Activated naive CD8-positive, alpha-beta T cell treated with anti-CD3 and anti-CD28 coated beads, Interleukin-2, amount 10 ng/mL, durations not matched to agents 7 days and 5 days (primary cell): ENCODE measurements around the gene BOD1. TPM values are rescaled to one million over a fixed set of nuclear protein-coding genes. Genes with fewer than 3 reads are reported as not detected.

Source experiments
- ATAC-seq: fragments of 150-1000 bp; cut with Tn5 transposase; one replicate; pipeline ENCODE4 v1.10.0; 2021; ENCODE audit warnings: low read depth, moderate library complexity
- POLR2A ChIA-PET: fragments of 350-600 bp; sonication (Branson Sonifier 250); formaldehyde crosslinking; loops from one replicate; lab custom pipeline; 2021; ENCODE audit warnings: antibody characterized with exemption; lab: Charles Lee
- DNase-seq: peaks from one replicate; pipeline ENCODE4 v3.0.0; 2021
- H3K27ac Mint-ChIP-seq: one replicate; pipeline ENCODE4 v1.8.0; 2022; ENCODE audit warnings: mild to moderate bottlenecking, mixed read lengths
- H3K27me3 Mint-ChIP-seq: one replicate; pipeline ENCODE4 v1.8.0; 2022; ENCODE audit warnings: mild to moderate bottlenecking, moderate library complexity, mixed read lengths
- H3K36me3 Mint-ChIP-seq: one replicate; pipeline ENCODE4 v1.8.0; 2021; ENCODE audit warnings: mild to moderate bottlenecking, mixed read lengths
- H3K4me1 Mint-ChIP-seq: one replicate; pipeline ENCODE4 v1.8.0; 2021; ENCODE audit warnings: mixed read lengths
- H3K4me3 Mint-ChIP-seq: one replicate; pipeline ENCODE4 v1.8.0; 2022; ENCODE audit warnings: mild to moderate bottlenecking, moderate library complexity, mixed read lengths
- H3K9me3 Mint-ChIP-seq: one replicate; pipeline ENCODE4 v1.8.0; 2021; ENCODE audit warnings: mixed read lengths
- total RNA-seq, 2 experiments: library from RNA; stranded (reverse); gene quantifications; one replicate each; pipeline ENCODE4 v1.2.3, GENCODE V29; 2021

The BOD1 gene
- total RNA-seq, 2 experiments from 2014 or later, result 21.5 to 23.1 TPM

DNA sequence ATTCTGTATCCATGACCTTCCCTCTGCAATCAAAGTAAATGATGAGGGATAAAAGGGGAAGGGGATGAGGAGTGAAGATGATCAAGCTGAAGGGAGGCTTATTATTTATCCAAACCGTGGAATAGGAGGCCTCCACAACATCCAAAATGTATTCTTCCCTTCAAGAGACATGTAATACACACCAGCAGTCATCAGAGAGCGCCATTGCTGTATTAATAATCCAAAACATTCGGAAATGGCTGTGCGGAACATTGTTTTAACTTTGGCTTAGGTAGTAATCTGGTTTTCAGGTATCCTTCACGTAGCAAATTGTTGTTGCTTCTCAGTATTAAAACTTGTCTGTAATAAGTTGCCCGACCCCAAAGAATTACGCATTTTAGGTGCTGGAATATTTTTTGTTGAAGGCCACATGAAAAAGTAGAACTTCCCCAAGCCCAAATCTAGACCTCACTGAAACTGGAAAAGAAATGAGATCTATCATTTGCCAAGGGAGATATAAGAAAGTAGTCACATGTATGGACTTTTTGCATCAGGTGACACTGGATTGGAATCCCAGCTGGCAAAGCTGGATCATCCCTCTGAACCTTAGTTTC lies 2.6 kb upstream of the BOD1 start:
- no peak overlapping the region for H3K27ac Mint-ChIP-seq

DNA sequence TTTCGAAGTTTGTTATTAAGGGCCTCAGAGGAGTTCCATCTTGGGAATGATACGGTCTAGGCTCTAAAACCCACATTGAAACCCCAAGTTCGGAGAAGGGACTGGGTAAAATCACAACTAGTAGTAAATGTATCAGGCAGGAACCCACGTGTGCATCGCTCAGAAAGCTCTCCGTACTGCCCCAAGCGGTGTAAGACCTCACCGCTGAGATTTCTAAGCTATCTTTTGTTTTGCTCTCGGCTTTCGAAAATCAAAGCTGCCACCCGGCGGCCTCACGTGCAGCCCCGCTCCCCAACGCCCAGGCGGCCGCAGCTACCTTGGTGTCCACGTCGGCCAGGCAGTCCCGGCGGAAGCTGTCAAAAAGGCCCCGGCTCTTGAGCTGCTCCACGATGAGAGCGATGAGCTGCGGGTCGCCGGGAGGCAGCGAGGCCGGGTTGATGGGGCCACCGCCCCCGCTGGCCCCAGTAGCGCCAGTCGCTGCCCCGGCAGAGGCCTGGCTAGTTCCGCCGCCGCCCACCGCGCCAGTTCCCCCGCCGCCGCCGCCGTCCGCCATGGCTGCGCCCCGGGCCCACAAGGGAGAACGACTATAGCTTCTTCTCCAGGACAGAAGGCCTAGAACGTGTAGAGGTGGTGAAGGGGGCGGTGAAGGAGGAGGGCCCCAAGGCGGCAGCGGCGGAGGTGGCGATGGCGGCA lies 420 bp downstream of the BOD1 start:
- no peaks in the 10 kb centered on the region for H3K9me3 Mint-ChIP-seq
- H3K27ac Mint-ChIP-seq, result peak overlapping the region; percentile 90
- H3K4me1 Mint-ChIP-seq, result peaks cover 29% of the 10 kb centered on the region
- POLR2A ChIA-PET, result interaction anchor here (0.6 to 2.2 kb wide), 8 partner anchors 12 to 632 kb away, joined by 3 to 11 read pairs (median 5); partner anchors contain the start of genes ATP6V0E1, CPEB4 and STC2
- peaks cover 4% of the 10 kb centered on the region for H3K36me3 Mint-ChIP-seq
- H3K27me3 Mint-ChIP-seq, result no peaks in the 10 kb centered on the region
- DNase-seq (peak; percentile 74), ATAC-seq (peak; percentile 49)
- peak overlapping the region; percentile 89 for H3K4me3 Mint-ChIP-seq

More for the DNA sequence above, 2.6 kb upstream of the BOD1 start:
- POLR2A ChIA-PET, result no interaction called here
- Mint-ChIP-seq H3K4me3 (no peak overlapping the region), H3K9me3 (no peaks in the 10 kb centered on the region), H3K4me1 (peaks cover 22% of the 10 kb centered on the region), H3K27me3 (no peaks in the 10 kb centered on the region), H3K36me3 (peaks cover 2% of the 10 kb centered on the region)
- ATAC-seq, result no peak
- no peak for DNase-seq

DNA sequence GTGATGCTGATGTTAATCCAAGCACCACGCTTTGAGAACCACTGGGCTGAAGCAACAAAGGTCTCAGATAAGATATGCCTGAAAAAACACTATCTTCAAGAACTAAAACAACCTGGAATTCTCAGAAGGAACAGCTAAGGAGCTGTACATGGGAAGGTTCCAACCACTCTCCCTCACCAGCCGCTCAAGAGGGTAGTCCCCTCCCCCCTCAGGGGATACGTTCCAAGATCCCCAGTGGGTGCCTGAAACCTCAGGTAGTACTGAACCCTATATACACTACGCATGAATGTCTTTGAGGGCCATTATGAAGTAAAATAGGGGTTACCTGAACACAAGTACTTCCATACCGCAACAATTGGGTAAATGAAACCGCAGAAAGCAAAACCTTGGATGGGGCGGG lies 1.9 kb downstream of the BOD1 start:
- H3K4me3 Mint-ChIP-seq, result peak overlapping the region; percentile 28
- POLR2A ChIA-PET, result no interaction called here
- peaks cover 29% of the 10 kb centered on the region for H3K4me1 Mint-ChIP-seq
- no peaks in the 10 kb centered on the region for H3K9me3 Mint-ChIP-seq
- no peak overlapping the region for H3K27ac Mint-ChIP-seq
- peaks cover 4% of the 10 kb centered on the region for H3K36me3 Mint-ChIP-seq
- DNase-seq (no peak), ATAC-seq (no peak)
- no peaks in the 10 kb centered on the region for H3K27me3 Mint-ChIP-seq

DNA sequence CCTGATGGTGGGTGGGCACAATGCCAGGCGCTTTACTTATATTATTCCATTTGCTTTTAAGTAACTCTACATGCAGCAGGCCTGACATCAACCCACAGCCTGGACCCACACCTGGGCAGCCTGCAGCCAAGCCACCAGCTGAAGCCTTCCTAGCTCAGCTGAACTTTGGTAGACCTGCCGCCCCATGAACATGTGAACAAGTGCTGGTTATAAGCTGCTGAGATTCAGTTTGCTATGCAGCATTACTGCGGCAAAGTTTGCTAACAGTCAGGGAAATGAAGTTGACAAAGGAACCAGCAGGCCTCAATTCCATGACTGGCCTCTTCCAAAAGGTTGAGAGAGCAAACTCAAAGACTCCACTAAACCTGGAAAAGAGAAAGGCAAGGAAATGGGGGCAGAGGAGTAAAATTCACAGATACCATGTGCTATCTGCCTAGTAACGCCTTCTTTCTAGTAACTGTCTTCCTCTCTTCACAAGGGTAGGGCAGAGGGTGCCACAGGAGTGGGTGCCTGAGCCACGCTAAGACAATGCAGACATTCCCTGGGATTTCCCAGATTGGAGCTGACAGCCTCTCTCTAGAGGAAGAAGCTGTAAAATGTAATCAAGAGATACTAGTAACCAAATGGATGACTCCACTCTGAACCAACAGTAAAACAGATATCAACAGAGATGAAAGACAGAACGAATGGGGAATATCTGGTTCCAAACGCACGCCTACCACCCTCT lies 2.9 kb downstream of the BOD1 start:
- DNase-seq (no peak), ATAC-seq (no peak)
- POLR2A ChIA-PET, result no interaction called here
- H3K27me3 Mint-ChIP-seq, result no peaks in the 10 kb centered on the region
- H3K9me3 Mint-ChIP-seq, result no peaks in the 10 kb centered on the region
- no peak overlapping the region for H3K4me3 Mint-ChIP-seq
- no peak overlapping the region for H3K27ac Mint-ChIP-seq
- H3K36me3 Mint-ChIP-seq, result peaks cover 4% of the 10 kb centered on the region
- H3K4me1 Mint-ChIP-seq, result peaks cover 27% of the 10 kb centered on the region

DNA sequence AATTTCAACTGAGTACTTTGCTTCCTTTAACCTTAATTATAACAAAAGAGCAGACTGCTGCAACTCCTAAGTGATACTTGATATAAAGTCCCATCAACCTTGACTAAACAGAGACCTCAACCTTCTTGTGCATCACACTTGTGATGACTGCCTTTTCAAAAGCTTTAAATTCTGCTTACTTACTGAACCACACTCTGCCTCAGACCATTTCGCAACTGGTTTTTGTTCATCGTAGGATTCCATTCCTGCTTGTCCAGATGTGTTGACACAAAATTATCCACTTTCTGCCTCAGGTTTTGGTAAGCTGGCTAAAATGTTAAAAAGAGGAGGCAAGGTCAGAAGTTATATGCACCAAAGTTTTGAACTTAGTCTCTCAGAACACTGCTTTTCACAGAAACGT lies 3.5 kb downstream of the BOD1 start:
- H3K27me3 Mint-ChIP-seq, result no peaks in the 10 kb centered on the region
- no peak for DNase-seq
- H3K4me1 Mint-ChIP-seq, result peaks cover 27% of the 10 kb centered on the region
- H3K9me3 Mint-ChIP-seq, result no peaks in the 10 kb centered on the region
- H3K27ac Mint-ChIP-seq, result no peak overlapping the region
- H3K4me3 Mint-ChIP-seq, result no peak overlapping the region
- no peak for ATAC-seq
- POLR2A ChIA-PET, result no interaction called here
- peaks cover 6% of the 10 kb centered on the region for H3K36me3 Mint-ChIP-seq

DNA sequence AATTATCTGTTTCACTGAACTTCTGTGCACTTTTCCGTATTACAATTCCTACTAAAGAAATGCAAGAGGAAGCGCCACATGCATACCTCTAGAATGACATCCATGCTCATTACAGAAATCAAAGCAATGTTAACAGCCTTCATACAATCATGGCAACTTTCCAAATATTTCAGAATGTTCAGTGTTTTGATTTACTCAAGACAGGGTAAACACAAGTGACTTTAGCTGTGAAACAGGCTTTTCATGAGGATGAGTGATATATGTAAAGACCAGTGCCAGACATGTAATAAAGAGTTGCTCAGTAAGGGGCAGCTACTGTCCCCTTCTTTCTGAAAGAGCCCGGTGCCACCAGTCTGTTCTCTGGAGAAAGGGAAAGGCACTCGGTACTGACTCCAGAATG lies 4.7 kb downstream of the BOD1 start:
- Mint-ChIP-seq H3K4me3 (no peak overlapping the region), H3K36me3 (peaks cover 8% of the 10 kb centered on the region), H3K27me3 (no peaks in the 10 kb centered on the region), H3K27ac (no peak overlapping the region), H3K9me3 (no peaks in the 10 kb centered on the region), H3K4me1 (peaks cover 23% of the 10 kb centered on the region)
- POLR2A ChIA-PET, result no interaction called here
- ATAC-seq, result no peak
- DNase-seq, result no peak

DNA sequence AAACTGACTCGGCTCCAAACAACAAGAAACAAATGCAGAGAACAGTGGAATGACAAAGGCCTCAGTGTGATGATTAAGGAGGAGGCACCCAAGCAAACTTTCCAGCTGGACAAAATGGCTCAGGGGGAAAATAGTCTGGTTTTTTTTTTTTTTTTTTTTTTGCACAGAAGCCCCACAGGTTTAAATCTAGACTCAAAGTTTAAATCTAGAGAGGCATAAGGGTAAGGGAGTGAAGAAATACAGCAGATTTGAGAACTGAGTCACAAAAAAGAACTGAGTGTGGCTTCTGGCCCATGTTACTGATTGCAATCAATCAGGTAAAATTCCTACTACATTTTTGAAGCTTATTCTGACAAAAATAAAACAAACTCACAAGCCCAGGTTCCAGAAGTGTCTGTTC lies 12.3 kb downstream of the BOD1 start:
- ATAC-seq (no peak), DNase-seq (no peak)
- Mint-ChIP-seq H3K4me1 (peaks cover 2% of the 10 kb centered on the region), H3K4me3 (no peak overlapping the region), H3K27ac (no peak overlapping the region), H3K9me3 (no peaks in the 10 kb centered on the region), H3K36me3 (peaks cover 15% of the 10 kb centered on the region), H3K27me3 (no peaks in the 10 kb centered on the region)
- POLR2A ChIA-PET, result interaction anchor here (0.9 kb wide), 1 partner anchor 12 kb away, joined by 5 read pairs; no protein-coding TSS in a partner anchor

DNA sequence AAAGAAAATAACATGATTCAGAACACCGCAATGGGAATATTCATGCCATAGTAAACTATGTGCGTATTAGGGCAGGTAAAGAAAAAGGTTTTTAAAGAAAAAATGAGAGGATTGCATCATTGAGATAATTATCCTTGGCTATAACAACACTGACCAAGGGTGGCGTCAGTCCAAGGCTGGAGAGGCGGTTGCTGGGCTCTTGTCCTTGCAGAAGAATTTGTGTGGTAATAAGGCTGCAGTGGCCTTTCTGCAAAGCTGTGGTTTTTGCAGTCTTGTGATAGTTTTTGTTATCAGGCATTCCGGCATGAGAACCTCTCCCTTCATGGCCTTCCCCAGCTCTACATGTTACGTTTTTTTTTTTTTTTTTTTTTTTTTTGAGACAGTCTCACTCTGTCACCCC lies 14.0 kb downstream of the BOD1 start:
- Mint-ChIP-seq H3K36me3 (peaks cover 11% of the 10 kb centered on the region), H3K27ac (no peak overlapping the region)

DNA sequence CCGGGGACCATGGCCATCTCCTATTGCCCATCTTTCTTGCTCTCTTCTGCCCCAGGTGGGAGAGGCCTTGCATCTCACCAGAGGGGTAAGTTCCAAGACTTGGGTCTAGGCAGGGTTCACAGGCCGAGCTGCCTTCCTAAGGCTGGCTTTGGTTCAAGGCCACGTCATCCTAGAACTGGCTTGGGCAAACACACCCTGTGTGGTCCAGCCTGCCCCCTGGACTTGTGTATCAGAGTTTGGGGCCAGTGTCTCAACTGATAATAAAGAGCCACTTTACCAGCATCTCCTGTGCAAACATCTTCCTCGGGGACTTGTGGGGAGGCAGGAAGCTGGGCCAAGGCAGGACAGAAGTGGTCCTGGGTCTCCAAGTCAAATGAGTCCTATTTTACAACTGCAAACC lies 17.8 kb downstream of the BOD1 start:
- no peak for ATAC-seq
- Mint-ChIP-seq H3K27me3 (no peaks in the 10 kb centered on the region), H3K4me1 (peaks cover 2% of the 10 kb centered on the region), H3K27ac (no peak overlapping the region), H3K9me3 (no peaks in the 10 kb centered on the region), H3K4me3 (no peak overlapping the region), H3K36me3 (peaks cover 6% of the 10 kb centered on the region)
- POLR2A ChIA-PET, result no interaction called here
- no peak for DNase-seq

More for the DNA sequence above, 14.0 kb downstream of the BOD1 start:
- POLR2A ChIA-PET, result no interaction called here
- DNase-seq (no peak), ATAC-seq (no peak)
- Mint-ChIP-seq H3K4me1 (peaks cover 2% of the 10 kb centered on the region), H3K4me3 (no peak overlapping the region), H3K9me3 (no peaks in the 10 kb centered on the region), H3K27me3 (no peaks in the 10 kb centered on the region)

DNA sequence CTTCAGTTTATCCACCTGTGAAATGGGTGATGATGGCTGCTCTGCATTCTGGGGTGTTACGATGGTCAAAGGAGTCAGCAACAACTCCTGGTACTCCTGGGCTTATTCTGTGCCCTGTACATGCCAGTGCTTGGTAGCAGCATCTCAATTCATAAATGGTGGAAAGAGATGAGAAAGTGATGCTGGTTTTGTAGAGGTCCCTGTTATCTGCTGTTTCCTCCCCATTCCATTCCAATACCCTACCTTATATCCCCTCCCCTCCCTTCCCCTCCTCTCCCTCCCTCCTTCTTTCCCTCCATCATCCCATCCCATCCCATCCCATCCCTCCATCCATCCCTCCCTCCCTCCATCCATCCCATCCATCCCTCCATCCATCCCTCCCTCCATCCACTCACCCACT lies 19.1 kb downstream of the BOD1 start:
- H3K27me3 Mint-ChIP-seq, result no peaks in the 10 kb centered on the region
- ATAC-seq (no peak), DNase-seq (no peak)
- POLR2A ChIA-PET, result no interaction called here
- H3K27ac Mint-ChIP-seq, result no peak overlapping the region
- peaks cover 9% of the 10 kb centered on the region for H3K36me3 Mint-ChIP-seq
- no peak overlapping the region for H3K4me3 Mint-ChIP-seq
- peaks cover 2% of the 10 kb centered on the region for H3K4me1 Mint-ChIP-seq
- H3K9me3 Mint-ChIP-seq, result peaks cover 6% of the 10 kb centered on the region

DNA sequence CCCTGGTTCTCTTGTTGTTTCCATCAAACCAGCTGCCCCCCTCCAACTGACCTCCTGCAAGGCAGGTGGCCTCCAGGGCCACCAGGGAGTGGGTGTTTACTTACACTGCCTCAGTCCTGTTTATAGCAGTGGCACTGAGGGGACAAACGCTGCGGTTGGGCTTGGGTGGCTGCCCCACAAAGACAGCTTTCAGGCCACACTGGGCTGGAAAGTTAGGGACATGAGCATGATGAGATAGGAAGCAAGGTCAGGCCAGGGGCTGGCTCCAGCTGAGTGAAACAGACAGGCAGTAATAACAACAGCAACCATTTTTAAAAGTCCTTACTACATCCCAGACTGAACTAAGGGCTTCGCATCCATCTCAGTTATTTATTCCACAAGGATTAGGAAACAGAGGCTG lies 20.6 kb downstream of the BOD1 start:
- Mint-ChIP-seq H3K36me3 (peaks cover 12% of the 10 kb centered on the region), H3K27me3 (no peaks in the 10 kb centered on the region), H3K4me3 (no peak overlapping the region), H3K9me3 (peaks cover 14% of the 10 kb centered on the region), H3K4me1 (peaks cover 2% of the 10 kb centered on the region), H3K27ac (no peak overlapping the region)
- ATAC-seq (no peak), DNase-seq (no peak)
- POLR2A ChIA-PET, result no interaction called here

DNA sequence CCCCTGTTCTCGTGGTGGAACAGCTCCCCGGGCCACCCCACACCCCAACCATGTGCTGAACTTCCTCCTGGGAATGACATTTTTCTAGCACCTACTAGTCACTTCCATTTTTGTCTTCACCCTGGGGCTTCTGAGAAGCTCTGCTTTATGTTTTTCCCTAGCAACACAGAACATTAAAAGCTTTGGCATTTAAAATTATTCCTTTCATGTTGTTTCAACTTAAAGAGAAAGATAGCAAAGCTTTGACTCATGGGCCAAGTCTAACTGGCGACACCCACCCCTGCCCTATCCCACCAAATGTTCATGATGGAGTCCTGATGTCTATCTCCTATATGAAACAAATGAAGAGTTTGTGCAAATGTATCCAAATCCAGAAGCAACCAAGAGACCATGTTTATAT lies 22.4 kb downstream of the BOD1 start:
- H3K27me3 Mint-ChIP-seq, result no peaks in the 10 kb centered on the region
- ATAC-seq, result no peak
- H3K4me3 Mint-ChIP-seq, result no peak overlapping the region
- no peaks in the 10 kb centered on the region for H3K4me1 Mint-ChIP-seq
- DNase-seq, result no peak
- POLR2A ChIA-PET, result no interaction called here
- H3K36me3 Mint-ChIP-seq, result peaks cover 6% of the 10 kb centered on the region
- H3K9me3 Mint-ChIP-seq, result peaks cover 20% of the 10 kb centered on the region
- no peak overlapping the region for H3K27ac Mint-ChIP-seq

DNA sequence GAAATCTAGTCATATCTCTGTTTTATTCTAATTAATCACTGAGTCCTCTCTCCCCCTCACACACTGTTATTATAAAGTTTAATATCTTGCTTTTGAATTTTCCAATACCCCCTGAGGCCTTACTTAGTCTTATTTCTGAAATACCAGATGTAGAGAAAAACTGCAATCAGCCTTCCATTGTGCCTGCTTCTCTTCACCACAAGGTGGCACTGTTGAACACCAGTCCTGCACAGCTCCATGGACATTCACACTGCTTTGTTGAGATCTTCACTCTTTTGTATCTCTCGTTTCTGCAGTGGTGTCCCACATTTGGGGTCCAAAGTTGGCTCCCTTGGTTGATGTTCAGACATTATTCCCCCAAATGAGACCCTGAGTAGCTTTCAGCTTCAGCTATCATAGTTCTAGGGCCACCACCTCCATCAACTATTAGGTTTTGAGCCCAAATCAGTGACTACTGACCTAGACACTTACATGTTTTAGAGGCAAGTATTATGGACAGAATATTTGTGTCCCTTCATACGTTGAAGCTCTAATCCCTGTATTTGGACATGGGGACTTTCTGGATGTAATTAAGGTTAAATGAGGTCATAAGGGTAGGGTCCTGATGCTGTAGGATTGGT lies 24.3 kb downstream of the BOD1 start:
- ATAC-seq (no peak), DNase-seq (no peak)
- no peaks in the 10 kb centered on the region for H3K4me1 Mint-ChIP-seq
- peaks cover 6% of the 10 kb centered on the region for H3K36me3 Mint-ChIP-seq
- no peak overlapping the region for H3K27ac Mint-ChIP-seq
- POLR2A ChIA-PET, result no interaction called here
- no peak overlapping the region for H3K4me3 Mint-ChIP-seq
- H3K9me3 Mint-ChIP-seq, result peaks cover 27% of the 10 kb centered on the region
- no peaks in the 10 kb centered on the region for H3K27me3 Mint-ChIP-seq
